ENCODE results near the gene EOLA2. TPM values are rescaled to one million over a fixed set of nuclear protein-coding genes. Genes with fewer than 3 reads are reported as not detected.

The EOLA2 gene
- polyA plus RNA-seq, 2 of the 4 experiments (the other 2 are of a cell fraction), result 34.5 to 60.9 TPM

GRCh38 chrX:149984411-149984810 lies 46.1 kb upstream of the EOLA2 start:
- Histone ChIP-seq H3K4me2 (no peak overlapping the region), H3K9me3 (no peaks in the 10 kb centered on the region), H3K4me1 (no peaks in the 10 kb centered on the region), H3K4me3 (no peak overlapping the region), H3K27ac (no peak overlapping the region)
- CTCF ChIA-PET, result interaction anchor here (1.0 kb wide), 1 partner anchor 24 kb away, joined by 3 read pairs; no protein-coding TSS in a partner anchor
- WGBS (ENCODE audit: missing lambda C conversion rate), result 92% methylated on average over 1 of the region's 1 CpG
- TF ChIP-seq REST (IDR thresholded peaks at IDR 0.05), result no peak
- no peak for TF ChIP-seq USF2 (IDR thresholded peaks at IDR 0.05)
- no peak for TF ChIP-seq CBX2 (IDR thresholded peaks at IDR 0.05; ENCODE audit: borderline replicate concordance, low read depth)
- no peak for TF ChIP-seq TFCP2L1 (CRISPR knock-in tag; IDR thresholded peaks at IDR 0.05)
- no peak for TF ChIP-seq ZSCAN20 (CRISPR knock-in tag; IDR thresholded peaks at IDR 0.05)
- TF ChIP-seq ZFP36 (IDR thresholded peaks at IDR 0.05; ENCODE audit: borderline replicate concordance, partially characterized antibody), result no peak
- no peak for TF ChIP-seq FOSB (CRISPR knock-in tag; IDR thresholded peaks at IDR 0.05)
- TF ChIP-seq NFE2L2 (conservative IDR thresholded peaks at IDR 0.05; ENCODE audit: low read length), result no peak
- no peak for TF ChIP-seq ZNF302 (CRISPR knock-in tag; IDR thresholded peaks at IDR 0.05)
- TF ChIP-seq CBX8 (IDR thresholded peaks at IDR 0.05), result no peak
- TF ChIP-seq ZC3H11A (IDR thresholded peaks at IDR 0.05), result no peak
- no peak for TF ChIP-seq EHF (CRISPR knock-in tag; IDR thresholded peaks at IDR 0.05)
- TF ChIP-seq SREBF2 (IDR thresholded peaks at IDR 0.05), result no peak
- TF ChIP-seq CHD4 (IDR thresholded peaks at IDR 0.05; ENCODE audit: borderline replicate concordance), result no peak
- no peak for TF ChIP-seq HOXB5 (CRISPR knock-in tag; IDR thresholded peaks at IDR 0.05)
- no peak for TF ChIP-seq NR3C1 (IDR thresholded peaks at IDR 0.05)
- TF ChIP-seq E2F6 (IDR thresholded peaks at IDR 0.05; ENCODE audit: borderline replicate concordance, low read depth), result no peak
- POLR2A ChIA-PET, result no interaction called here
- DNase-seq (ENCODE audit: low read depth in 1 of 2, low spot score in 1 of 2) (no peak), FAIRE-seq (peak; percentile 77), ATAC-seq (no peak)

GRCh38 chrX:149982310-149982709 lies 44.0 kb upstream of the EOLA2 start:
- ATAC-seq (no peak), DNase-seq (ENCODE audit: low read depth in 1 of 2, low spot score in 1 of 2) (no peak), FAIRE-seq (no peak)
- Histone ChIP-seq H3K27ac (no peak overlapping the region), H3K4me2 (no peak overlapping the region), H3K9me3 (no peaks in the 10 kb centered on the region), H3K4me1 (no peaks in the 10 kb centered on the region), H3K4me3 (no peak overlapping the region)
- CTCF ChIA-PET, result interaction anchor here (0.7 kb wide), 1 partner anchor 11 kb away, joined by 3 read pairs; no protein-coding TSS in a partner anchor
- POLR2A ChIA-PET, result no interaction called here
- 89% methylated on average over 3 of the region's 3 CpGs for WGBS (ENCODE audit: missing lambda C conversion rate)
- TF ChIP-seq HOXB5 (CRISPR knock-in tag; IDR thresholded peaks at IDR 0.05) (no peak), FOSL2 (IDR thresholded peaks at IDR 0.05) (no peak), FOSL2 (CRISPR knock-in tag; IDR thresholded peaks at IDR 0.05) (no peak)

- no peak for ATAC-seq
- DNase-seq (ENCODE audit: low read depth in 1 of 2, low spot score in 1 of 2), result no peak
- Histone ChIP-seq H3K27ac (no peak overlapping the region), H3K9me3 (no peaks in the 10 kb centered on the region), H3K4me3 (no peak overlapping the region), H3K4me2 (no peak overlapping the region), H3K4me1 (no peaks in the 10 kb centered on the region)
- 80% methylated on average over 3 of the region's 3 CpGs for WGBS (ENCODE audit: missing lambda C conversion rate)
- ChIA-PET POLR2A (no interaction called here), CTCF (interaction anchor here (0.6 kb wide), 1 partner anchor 384 kb away, joined by 5 read pairs; the partner anchor contains the start of gene MAMLD1)
- TF ChIP-seq FOSB (CRISPR knock-in tag; IDR thresholded peaks at IDR 0.05) (no peak), RNF2 (IDR thresholded peaks at IDR 0.05; ENCODE audit: borderline replicate concordance, low read depth) (no peak), REST (IDR thresholded peaks at IDR 0.05) (no peak), ZC3H11A (IDR thresholded peaks at IDR 0.05) (no peak), NFE2L2 (conservative IDR thresholded peaks at IDR 0.05; ENCODE audit: low read length) (no peak), FOSL2 (IDR thresholded peaks at IDR 0.05) (no peak), FOSL2 (CRISPR knock-in tag; IDR thresholded peaks at IDR 0.05) (no peak)
- no peak for FAIRE-seq
These were observed 40.9 kb upstream of the EOLA2 start for GRCh38 chrX:149979126-149979644.
